AML-193 (cell line): ENCODE data around the gene DCDC2B.

ENCODE experiments used
- DNase-seq, 2 experiments: peaks; one replicate each; lab custom pipeline; 2025; lab: John Stamatoyannopoulos, UW

The DCDC2B gene

DNA sequence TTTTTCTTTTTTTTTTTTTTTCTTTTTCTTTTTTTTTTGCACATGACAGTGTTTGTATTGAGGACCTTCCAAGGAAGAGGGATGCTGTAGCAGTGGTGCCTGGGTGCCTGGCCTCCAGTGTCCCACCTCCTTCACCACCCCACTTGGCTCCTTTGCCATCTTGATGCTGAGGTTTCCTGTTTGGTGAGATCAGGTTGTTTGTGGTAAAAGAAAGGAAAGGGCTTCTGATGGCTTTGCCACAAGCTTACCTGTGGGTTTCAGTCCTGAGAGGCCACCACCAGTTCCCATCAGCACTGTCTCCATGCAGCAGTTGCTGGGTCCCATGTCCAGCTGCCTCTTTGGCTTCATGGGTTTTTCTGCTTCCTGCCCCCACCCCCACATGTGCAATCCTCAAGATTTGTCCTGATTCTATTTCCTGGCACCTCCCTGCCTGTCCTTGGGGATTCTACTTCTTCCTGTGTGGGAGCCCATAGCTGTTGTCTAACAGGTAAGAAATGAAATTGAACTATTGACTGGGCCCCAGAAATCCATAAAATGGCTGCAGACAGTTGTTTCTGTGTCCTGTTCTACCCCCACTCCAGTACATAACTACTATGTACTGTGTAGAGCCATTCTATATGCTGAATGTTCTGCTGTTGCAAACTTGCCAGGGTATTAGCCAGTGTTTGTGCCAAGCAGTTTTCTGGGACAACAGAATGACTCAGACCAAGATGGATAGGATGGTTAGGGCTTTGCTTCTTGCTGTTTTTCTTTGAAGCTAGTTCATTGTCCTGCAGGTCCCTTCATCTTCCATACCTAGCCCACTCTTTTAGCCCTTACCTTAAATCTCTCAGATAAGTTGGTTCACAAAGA lies 12.7 kb upstream of the DCDC2B start:
- DNase-seq: no peak

DNA sequence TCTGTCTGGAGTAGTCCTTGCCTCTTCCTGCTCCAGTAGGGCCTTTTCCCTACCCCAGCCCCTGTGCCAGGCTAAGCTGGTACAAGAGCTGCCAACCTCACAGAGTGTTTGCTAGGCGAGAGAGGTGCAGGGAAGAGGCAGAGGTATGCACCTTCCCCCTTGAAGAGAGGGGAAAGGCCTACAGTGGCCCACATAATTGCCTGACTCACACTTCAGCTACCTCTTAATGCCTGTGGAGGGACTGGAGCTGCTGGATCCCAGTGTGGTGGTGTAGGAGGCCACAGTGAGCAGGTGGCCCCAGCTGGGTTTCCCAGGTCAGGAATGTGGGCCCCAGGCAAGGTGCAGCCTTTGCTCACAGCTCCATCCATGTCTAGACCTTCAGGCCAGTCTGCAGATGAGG lies 11.8 kb upstream of the DCDC2B start:
- no peak for DNase-seq

DNA sequence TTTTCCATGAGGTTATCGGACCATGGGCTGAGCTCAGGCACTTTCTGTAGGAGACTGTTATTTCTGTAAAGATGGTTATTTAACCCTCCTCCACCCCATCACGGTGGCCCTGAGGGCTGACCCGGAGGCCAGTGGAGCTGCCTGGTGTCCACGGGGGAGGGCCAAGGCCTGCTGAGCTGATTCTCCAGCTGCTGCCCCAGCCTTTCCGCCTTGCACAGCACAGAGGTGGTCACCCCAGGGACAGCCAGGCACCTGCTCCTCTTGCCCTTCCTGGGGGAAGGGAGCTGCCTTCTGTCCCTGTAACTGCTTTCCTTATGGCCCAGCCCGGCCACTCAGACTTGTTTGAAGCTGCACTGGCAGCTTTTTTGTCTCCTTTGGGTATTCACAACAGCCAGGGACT lies 11.1 kb upstream of the DCDC2B start:
- no peak for DNase-seq

DNA sequence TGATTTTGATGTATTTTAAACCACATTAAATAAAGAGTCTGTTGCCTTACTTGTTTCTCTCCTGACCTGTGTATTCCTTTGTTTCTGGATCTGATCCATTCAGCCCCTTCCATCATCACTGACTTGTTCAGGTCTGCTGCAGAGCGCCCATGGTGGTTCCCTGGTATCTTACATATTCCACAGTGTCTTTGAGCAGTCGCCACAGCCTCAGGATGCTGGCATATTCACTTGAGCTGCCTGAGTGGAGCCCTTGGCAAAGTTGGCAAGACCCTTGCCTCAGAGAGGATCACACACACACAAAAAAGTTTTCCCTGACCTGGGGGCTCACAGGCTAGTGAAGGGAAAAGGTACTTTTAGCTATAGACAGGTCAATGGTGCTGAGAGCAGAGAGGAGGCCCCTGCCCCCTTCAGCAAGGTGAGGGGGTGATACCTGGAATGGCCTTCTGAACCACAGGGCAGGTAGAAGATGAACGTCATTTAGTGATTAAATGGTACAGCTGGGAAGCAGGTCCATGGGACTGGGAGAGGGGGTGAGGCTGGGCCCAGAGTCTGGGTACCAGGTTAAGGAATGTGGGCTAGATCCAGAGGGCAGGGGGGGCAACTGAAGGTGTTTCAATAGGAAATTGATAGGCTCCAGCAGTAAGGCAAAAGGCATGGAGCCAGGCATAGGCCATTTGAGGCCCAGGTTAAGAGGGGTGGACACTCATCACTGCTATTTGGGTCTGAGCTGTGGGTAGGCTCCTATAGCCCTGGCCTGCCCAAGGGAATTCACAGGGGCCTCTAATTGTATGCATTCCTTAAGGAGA lies 10.4 kb upstream of the DCDC2B start:
- no peak for DNase-seq

DNA sequence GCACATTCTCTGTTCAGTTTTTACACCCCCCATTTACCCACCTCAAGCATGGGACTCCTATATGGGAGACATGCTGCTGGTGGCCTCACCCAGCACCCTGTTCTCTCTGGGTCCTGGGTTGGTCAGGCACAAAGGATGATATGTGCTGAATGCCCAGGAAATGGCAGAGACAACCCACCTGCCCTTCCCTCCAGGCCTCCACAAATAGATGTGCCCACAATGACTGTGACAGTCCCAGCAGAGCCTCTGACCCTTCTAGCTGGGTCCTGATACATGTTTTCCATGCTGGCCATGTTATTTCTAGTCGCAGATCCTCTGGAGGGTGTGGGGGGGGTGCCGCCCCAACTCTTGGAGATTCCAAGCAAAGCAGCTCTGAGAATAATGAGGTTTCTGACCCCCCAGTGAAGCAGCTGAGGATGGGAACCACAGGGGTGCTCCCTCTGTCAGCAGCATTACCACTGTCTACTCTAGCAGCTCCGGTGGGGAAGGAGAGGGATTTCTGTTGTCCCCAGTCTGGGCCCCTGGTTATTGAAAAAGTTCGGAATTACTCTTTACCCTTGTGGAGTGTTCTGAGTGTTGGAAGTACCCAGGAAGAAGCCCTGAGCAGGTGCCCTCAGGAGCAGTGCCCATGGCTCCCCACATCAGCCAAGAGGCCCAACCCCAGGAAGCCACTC lies 9.7 kb upstream of the DCDC2B start:
- no peak for DNase-seq

DNA sequence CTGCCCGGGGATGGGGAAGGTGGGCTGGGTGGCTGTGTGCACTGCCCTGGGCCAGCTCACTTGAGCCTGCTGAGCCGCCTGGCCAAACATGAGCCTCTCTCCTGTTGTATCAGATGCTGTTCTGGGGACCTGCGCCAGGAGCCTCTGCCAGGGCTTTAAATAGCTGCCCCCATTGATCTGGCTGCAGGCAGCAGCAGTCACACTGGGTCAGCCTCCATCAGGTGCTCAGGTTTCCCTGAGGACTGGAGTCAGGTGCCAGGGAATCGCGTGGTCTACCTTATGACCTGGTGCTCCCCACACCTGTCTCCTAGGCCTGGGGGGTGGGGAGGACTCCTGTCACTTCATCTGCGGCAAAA lies 9.2 kb upstream of the DCDC2B start:
- DNase-seq: no peak

DNA sequence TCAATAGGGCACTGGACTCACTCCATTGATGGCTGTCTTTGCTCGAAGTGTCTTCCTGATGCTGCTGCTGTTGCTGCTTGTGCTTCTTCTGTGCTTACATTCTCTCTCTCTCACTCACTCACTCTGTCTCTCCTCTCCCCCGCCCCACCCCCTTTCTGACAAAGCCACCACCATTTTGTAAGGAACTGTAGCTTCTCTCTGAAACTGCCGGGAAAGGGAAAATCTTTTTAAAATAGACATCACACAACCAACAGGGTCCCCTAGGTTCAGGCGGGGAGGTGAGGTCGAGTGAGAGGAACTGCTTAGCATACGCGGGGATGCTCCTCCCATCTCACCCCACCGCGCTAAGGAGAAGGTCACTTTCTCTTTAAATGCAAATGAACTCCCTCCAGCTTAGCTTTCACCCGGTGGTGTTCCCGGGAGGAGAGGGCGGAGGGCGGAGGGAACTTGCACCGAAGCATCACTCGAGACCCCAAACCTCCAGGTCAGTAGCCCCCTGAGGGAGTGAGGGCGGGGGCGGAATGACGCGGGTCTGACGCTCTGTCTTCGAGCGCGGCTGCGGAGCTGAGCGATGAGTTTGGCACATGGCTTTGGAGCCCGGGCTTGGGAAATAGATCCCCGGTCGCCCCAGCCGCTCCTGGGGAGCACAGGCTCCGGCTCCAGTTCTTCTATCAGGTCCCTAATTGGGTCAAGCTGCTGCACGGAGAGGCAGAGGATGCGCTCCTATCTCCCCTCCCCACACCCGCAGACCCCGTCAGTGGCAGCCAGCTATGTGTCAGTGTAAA lies 8.5 kb upstream of the DCDC2B start, which contains the start of gene CCDC28B:
TSS of gene CCDC28B (plus strand) at position 370 of the 785 bp plus-strand sequence. CDS start 1,341 bp downstream, outside the sequence.
- peak; percentile 12 to 47 for DNase-seq

DNA sequence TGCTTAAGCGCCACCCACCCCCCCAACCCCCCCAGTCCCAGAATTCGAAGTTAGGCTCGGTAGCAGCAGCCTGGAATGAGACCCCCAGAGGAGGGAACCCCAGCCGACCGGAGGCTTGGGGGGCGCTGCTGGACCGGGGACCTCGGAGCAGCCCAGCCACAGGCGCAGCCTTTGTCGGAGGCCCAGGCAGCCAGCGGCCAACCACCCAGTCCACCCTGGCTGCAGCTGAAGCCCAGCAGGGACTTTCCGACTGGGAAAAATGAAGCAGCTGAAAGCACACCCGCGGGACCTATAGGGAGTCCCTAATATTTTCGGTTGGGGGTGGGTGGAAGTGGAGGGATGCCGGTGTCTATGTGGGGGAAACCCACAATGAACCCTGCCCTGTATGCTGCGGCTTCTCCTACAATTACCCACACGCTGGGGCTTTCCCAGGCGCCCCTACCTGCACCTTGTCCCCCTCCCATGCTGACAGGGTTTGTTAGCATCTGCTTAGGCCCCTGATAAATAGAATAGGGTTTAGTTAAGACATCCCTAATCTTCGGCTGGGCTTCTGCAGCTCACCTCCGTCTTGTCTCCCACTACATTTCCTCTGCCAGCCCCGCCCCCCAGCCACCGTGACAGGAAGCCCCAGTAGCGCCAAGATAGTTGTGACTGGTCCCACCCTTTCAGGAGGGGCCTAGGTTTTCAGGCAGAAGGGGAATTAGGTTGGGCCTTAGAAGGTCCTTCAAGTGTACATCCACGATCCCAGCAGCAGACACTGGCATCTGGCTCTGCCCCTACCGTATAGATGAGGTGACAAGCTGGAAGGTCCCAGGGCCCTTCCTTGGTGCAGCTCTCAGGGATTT lies 7.7 kb upstream of the DCDC2B start:
- DNase-seq: peak in 1 of 2 experiments; percentile 30

DNA sequence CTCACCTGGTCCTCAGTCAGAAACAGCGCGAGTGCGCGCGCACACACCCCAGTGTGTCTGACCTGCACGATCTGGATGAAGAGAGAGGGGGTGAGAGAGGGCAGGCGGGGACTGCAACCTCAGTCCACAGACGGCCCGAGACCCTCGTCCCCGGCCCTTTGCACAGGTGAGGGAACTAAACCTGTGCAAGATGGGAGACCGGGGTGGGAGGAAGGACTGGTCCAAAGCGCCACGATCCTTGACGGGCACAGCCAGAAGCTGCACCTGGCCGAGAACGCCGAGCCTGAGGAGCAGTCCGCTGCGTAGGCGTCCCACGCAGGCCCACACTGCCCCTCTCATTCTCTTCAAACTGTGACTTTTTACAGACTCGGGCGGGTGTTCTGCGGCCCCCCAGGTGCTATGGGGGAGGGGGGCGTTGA lies 3.9 kb upstream of the DCDC2B start:
- DNase-seq: no peak

DNA sequence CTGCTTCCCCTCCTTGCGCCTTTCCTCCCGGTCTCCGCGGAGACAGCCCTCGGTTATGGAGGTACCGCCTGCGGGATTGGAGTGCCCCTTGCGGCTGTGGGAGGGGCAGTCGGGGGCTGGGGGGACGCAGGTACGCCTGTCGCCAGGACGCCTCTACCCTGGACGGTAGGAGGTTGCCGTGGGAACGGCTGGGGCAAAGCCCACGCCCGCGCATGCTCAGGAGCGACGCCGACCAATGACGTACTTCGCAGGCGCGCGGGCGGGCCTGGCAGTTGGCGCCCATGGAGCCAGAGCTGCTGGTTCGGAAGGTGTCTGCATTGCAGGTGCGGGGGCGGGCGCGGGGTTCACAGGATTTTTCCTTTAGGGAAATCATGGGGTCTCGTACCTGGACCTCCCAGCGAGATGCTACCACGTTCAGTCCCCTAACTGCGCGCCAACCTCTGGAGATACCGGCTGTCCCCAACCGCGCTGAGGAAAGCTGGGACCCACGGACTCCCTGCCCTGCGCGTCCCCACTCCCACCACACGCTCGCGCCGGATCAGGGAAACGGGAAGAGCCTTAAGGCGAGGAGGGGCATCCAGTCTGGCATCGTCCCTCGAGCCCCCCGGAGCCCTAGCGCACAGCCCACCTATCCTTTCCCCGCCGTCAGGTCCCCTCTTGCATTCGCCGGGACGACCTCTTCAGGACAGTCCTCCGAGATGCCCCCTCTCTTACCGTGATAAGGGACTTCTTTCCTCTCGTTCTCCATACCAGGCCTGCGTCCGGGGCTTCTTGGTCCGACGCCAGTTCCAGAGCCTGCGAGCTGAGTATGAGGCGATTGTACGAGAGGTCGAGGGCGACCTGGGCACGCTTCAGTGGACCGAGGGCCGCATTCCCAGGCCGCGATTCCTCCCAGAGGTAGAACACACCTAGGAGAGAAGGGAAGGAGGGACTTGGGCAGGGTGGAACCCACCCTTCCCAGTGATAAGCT lies 3.2 kb upstream of the DCDC2B start, which contains the start of gene IQCC:
TSS of gene IQCC (plus strand) at position 271 of the 970 bp plus-strand sequence. CDS start at position 282, 11 bp downstream.
- peak; percentile 60 to 62 for DNase-seq

DNA sequence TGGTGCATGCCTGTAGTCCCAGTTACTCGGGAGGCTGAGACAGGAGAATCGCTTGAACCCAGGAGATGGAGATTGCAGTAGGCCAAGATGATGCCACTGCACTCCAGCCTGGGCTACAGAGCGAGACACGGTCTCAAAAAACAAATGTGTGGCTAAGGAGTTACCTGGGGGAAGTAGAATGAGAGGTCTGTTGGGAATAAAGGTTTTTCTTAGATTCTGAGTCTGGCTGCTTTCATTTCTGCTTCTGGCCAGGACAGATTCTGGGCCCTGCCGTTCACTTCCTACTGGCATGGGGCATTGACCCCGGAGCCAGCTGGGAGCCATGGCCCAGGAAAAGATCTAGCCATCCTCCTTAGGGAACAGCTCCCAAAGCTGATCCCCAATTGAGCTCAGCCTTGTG lies 420 bp upstream of the DCDC2B start:
- no peak for DNase-seq

DNA sequence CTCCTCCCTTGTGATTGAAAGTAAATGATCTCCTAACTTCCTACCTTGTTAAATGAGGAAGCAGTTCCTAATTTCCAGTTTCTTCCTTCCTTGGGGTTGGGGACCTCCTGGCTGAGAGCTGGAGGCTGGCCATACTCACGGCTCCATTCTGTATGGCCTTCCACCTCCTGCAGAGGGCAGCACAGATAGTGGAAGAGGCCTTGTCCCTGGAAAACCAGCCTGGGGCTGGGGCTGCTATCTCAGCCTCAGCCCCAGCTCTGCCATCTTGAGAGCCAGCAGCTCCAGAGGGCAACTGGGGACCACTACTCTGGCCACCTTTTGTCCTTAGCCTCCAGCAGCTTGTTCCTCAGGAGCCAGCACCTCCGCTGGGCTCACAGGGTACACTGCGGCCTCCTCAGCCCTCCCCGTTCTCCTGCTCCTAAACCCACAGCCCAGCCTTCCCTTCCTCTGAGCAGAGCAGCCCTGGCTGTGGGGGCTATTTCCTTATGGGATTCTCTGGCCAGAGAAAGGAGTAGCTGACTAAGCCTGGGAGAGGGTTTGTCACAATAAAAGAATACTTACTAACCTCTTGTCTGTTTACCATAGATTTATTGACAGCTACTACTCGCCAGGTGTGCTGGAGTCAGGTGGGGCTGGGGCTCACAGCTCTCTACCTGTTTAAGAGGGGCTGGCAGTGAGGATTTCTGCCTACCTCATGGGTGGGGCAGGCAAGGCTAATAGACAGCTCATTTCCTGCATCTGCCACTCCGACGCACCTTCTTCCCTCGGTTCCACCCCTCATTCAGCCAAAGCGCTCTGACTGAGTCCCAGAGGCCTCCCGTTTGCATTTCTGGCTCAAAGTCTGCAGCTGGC lies 7.0 kb downstream of the DCDC2B start:
- DNase-seq: peak; percentile 34 to 38

DNA sequence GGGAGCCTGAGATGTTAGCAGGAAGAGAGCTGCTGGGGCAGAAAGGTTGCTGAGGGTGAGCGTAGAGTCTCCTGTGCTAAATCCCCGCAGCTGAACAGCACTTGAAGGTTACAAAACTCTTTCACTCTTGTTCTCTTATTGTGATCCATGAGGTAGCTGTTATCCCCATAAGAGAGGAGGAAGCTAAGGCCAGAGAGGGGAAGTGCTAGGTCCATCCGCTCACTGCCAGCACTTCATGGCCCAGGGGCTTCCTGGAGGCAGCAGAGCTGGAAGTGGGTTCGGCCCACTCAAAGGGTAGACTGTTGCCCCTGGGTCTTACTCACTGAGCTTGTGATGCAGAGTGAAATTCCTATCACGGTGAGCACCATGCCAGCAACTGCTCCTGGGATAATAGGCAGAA lies 7.7 kb downstream of the DCDC2B start:
- no peak for DNase-seq

DNA sequence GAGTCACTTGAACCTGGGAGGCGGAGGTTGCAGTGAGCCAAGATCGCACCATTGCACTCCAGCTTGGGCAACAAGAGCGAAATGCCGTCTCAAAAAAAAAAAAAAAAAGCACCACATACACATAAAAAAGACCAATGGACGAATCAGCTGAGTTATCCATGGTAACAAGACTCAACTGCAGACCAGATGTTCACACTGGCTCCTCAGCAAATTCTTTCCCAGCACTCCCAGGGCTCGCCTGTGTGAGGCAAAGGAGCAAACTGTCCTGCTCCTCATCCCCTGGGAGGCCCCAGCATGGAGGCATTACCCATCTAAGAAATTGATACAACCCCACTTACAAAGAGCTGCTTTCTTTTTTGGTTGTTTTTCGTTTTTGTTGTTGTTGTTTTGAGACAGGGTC lies 10.1 kb downstream of the DCDC2B start:
- no peak for DNase-seq

DNA sequence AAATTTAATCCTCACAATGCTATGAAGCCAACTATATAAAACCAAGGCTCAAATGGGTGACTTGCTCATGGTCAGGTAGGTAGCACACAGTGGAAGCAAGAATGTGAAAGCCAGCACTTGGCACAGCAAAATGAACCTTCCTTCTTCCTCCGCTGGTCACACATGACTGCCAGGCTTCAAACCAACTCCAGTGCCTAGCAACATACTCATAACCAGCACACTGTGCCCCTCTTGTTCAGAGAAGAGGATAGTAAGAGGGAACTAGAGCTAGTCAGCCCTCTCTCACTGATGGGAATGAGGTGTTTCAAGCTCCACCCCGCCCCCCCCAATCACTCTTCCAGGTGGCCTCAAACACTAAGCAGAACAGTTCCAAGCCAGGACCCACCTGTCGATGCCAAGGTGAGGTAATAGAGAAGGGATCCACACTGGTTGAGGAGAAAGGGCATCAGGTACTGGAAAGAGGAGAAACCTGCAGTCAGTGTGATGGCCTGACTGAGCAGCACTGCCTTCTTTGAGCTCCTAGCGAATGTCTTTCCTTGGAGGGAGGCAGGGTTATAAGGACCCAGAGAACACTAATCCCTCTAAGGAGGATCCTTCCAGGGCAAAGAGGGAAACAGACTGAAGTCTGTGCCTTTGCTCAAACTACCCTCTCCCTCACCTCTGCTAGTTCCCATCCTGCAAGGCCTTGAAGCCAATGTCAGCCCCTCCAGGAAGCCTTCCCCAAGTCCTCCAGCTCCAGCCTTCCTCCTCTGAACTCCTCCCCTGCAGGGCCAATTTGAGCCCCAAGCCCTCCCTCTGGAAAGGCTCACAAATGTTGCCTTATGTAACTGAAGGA lies 12.1 kb downstream of the DCDC2B start:
- no peak for DNase-seq

DNA sequence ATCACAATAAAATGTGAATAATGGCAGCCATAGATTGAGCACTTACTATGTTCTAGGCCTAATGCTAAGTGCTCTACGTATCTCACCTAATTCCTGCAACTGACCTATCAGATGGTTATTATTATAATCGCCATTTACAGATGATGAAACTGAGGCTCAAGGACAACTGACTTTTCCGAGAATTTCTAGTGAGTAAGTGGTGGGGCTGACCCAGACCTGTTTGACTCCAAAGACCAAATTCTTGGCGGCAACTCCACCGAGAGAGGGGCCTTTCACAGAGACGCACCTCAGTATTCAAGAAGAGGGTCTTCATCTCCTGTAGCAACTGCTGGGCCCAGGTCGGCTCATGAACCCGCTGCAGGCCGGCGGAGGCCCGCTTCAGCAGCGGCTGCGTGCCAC lies 12.7 kb downstream of the DCDC2B start:
- no peak for DNase-seq

DNA sequence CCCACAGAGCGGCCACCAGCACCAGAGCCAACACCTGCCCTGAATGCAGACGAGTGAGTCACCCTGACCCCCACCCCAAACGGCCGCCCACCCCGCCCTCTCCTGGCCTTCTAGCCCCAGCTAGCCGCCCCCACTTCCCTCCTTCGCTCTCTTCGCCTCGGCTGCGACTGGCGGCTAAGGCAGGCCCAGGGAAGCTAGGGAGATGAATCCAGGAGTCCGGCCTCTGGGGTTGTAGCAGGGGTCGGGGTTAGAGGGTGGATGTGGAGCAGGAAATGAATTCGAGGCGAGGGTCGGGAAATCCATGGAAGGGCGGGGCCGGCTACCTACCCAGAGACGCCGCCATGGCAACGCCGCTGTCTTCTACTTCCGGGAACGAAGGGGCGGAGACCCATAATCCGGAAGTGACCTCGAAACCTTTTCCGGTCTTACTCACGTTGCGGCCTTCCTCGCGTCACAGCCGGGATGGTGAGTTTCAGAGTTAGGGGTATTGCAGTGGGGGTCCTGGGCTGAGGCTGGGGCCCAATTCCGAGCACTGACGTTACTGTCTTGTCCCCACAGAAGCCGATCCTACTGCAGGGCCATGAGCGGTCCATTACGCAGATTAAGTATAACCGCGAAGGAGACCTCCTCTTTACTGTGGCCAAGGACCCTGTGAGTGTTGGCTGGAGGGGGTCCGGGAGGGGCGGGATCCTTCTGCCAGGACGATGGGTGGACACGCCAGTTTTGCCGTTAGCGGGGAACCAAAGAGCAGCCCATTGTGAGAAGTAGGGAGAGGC lies 13.3 kb downstream of the DCDC2B start, which contains the start of the genes EIF3I and TMEM234:
TSS of gene EIF3I (plus strand) at position 428 of the 776 bp plus-strand sequence. CDS start at position 463, 35 bp downstream.
TSS of gene TMEM234 (minus strand) at position 374 of the 776 bp plus-strand sequence. CDS start at position 343, 31 bp downstream.
- DNase-seq: peak; percentile 74 to 84
